GM18861 (cell line): ENCODE measurements around the gene CARD19.

Experiments
- ATAC-seq: cut with Tn5 transposase; IDR thresholded peaks from one replicate; pipeline ENCODE4 v1.9.1; 2021; ENCODE audit not compliant: unreplicated experiment

CARD19 gene

GRCh38 chr9:93061791-93062763 lies 33.9 kb upstream of the CARD19 start:
- ATAC-seq: peak; percentile 29

- peak; percentile 89 for ATAC-seq
Measured at GRCh38 chr9:93064392-93065134, 31.5 kb upstream of the CARD19 start.

- ATAC-seq: no peak
Measured at GRCh38 chr9:93065135-93065720, 30.8 kb upstream of the CARD19 start.

- ATAC-seq: no peak
Measured at GRCh38 chr9:93066978-93067603, 28.9 kb upstream of the CARD19 start.

- no peak for ATAC-seq
Measured at GRCh38 chr9:93068956-93069355, 27.1 kb upstream of the CARD19 start.

GRCh38 chr9:93071464-93071863 lies 24.6 kb upstream of the CARD19 start:
- no peak for ATAC-seq

GRCh38 chr9:93072383-93072795 lies 23.6 kb upstream of the CARD19 start:
- ATAC-seq: no peak

- no peak for ATAC-seq
Measured at GRCh38 chr9:93076101-93076791, 19.8 kb upstream of the CARD19 start.

- no peak for ATAC-seq
Measured at GRCh38 chr9:93076792-93077128, 19.3 kb upstream of the CARD19 start.

- ATAC-seq: no peak
Measured at GRCh38 chr9:93077367-93077766, 18.6 kb upstream of the CARD19 start.

GRCh38 chr9:93077811-93078210 lies 18.2 kb upstream of the CARD19 start:
- no peak for ATAC-seq

- ATAC-seq: no peak
Measured at GRCh38 chr9:93079371-93079770, 16.6 kb upstream of the CARD19 start.

GRCh38 chr9:93080406-93080805 lies 15.6 kb upstream of the CARD19 start:
- ATAC-seq: no peak

GRCh38 chr9:93081081-93081529 lies 14.9 kb upstream of the CARD19 start:
- ATAC-seq: no peak

- ATAC-seq: no peak
Measured at GRCh38 chr9:93081931-93082330, 14.1 kb upstream of the CARD19 start.

- no peak for ATAC-seq
Measured at GRCh38 chr9:93082841-93083411, 13.1 kb upstream of the CARD19 start.

GRCh38 chr9:93083592-93084470 lies 12.2 kb upstream of the CARD19 start:
- no peak for ATAC-seq

- no peak for ATAC-seq
Measured at GRCh38 chr9:93084471-93084881, 11.5 kb upstream of the CARD19 start.

GRCh38 chr9:93085676-93086075 lies 10.3 kb upstream of the CARD19 start:
- no peak for ATAC-seq
